HG03575 (cell line): ENCODE results near the gene ABLIM2.

Experiments
- ATAC-seq: cut with Tn5 transposase; IDR thresholded peaks from one replicate; pipeline ENCODE4 v1.9.1; 2021; ENCODE audit not compliant: unreplicated experiment, insufficient number of reproducible peaks, low FRiP score; ENCODE audit errors: extremely low read depth

Gene ABLIM2

DNA sequence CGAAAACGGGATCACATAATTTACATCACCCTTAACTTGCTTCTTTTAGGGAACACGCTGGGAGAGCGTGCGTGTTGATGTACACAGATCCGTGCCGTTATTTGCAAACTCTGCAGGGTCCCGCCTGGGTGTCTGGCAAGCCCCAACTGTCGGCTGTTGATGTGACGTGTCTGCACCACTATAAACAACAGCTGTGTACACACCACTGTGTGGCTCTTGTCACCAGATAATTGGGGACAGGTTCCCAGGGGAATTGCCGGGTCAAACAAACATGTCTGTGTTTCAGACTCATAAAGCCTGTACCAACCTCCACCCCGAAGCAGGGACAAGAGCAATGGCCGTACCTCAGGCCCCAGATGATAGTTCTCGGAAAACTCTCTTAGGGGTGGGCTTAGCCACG is 113.9 kb downstream of the ABLIM2 start:
- ATAC-seq = no peak

DNA sequence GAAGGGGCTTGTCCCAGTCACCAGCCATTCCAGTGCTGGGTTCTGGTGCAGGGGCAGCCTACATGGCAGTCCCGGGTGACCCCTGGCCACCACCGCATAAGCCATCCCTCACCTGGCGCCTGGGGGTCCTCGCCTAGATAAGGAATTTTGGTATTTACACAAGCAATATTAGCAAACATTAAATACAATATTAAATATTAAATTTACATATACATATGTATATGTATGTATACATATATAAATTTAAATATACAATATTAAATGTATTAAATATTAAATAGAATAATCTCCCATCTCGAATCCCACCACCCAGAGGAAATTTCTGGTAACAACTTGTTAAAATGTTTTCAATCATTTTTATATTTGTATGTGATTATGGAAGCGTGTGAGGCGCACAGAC is 114.4 kb downstream of the ABLIM2 start:
- ATAC-seq = no peak

DNA sequence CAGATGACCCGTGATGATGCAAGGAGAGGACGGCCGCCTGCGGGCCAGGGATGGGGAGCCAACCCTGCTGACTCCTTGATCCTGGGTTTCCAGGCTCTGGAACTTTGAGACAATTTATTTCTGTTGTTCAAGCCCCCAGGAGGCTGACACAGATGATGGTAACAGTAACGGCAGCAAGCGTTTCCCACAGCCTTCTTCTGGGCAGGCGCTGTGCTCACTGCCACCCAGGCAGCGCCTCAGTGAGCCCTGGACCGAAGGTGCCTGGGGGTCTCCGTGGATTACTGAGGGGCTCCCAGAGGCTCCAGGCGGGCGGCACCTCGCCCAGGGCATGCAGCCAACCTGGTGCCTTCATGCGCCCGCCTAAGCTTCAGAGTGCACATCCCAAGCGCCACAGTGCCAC is 115.0 kb downstream of the ABLIM2 start:
- no peak for ATAC-seq

DNA sequence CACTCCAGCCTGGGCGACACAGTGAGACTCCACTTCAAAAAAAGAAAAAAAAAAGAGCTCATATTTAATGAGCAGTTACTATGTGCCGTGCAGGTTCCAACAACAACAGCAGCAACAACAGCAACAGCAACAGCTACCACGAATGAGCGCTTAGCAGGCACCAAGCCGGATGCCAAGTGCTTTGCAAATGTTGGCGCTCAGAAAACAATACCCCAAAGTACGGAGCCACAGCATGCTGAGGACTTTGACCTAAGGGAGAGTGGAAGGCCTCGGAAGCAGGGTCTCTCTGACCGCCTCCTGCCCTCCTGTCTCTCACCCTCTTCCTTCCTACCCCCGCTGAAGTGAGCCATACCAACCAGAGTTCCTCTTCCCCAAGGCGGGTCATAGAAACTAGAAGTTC is 116.7 kb downstream of the ABLIM2 start:
- ATAC-seq = no peak

DNA sequence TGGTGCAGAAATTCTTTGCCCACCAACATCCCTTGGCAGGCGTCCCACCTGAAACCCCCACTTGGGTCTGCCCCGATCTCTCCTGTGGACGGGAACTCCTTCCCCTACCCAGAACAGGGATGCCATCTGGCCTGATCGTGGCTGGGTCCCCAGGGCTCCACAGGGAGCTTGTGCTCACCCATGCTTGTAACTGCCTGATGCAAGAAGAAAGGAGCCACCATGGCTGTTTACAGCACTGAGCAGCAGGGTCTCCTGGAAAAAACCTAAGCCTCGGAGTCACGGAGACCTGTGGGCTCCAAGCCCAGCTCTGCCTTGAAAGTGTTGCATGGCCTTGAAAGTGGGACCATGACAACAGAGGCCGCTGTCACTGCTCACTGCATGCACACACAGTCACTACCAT is 117.4 kb downstream of the ABLIM2 start:
- no peak for ATAC-seq

DNA sequence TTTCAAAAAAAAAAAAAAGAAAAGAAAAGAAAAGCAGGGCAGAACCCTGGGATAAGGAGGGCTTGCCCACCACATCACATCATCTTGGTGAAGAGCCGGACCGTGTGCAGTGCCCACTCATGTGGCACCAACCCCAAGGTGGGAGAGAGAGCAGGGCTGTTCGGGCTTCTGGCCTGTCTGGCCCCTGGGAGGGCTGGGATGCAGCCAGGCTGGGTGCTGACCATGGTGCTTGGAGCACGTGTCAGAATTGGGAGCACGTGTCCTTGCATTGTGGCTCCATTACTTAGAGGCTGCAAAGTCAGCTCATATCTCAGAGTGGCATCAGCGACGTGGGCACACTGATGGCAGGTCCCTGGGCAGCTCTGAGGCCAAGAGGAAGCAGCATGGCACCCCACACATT is 118.0 kb downstream of the ABLIM2 start:
- no peak for ATAC-seq

DNA sequence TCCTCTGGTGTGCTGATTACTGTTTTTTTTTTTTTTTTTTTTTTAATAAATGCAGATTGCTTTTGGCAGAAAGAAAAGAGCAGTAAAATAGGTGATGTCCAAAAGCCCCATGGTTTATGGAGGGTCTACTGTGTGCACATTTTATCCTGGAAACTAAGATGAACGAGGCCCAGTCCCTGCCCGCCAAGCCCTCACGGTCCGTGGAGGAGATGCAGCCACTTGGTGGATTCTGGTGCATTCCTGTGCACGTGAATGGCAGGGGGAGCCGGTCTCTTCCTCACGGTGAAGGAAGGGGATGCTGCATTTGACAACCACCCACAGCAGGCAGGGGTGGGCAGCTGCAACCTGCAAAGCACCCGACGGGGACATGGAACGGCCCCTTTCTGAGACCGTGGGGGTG is 118.8 kb downstream of the ABLIM2 start:
- ATAC-seq = no peak

DNA sequence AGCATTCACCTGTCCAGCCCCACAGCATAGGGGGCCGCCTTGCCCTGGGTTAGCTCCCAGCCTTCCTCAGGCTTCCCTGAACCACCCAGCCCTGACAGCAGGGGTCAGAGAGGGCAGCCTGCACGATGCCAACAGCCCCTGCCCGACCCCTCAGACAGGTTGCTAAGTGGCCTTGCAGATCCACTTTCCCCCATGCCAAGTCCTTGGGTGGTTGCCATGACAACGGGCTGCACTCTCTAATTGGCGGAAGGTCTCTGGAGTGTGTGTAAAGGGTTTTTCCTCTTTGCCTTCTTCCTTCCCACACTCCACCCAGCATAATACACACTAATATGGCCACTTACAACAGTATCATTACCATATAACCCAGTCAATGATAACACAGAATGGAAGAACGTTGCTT is 119.3 kb downstream of the ABLIM2 start:
- no peak for ATAC-seq

DNA sequence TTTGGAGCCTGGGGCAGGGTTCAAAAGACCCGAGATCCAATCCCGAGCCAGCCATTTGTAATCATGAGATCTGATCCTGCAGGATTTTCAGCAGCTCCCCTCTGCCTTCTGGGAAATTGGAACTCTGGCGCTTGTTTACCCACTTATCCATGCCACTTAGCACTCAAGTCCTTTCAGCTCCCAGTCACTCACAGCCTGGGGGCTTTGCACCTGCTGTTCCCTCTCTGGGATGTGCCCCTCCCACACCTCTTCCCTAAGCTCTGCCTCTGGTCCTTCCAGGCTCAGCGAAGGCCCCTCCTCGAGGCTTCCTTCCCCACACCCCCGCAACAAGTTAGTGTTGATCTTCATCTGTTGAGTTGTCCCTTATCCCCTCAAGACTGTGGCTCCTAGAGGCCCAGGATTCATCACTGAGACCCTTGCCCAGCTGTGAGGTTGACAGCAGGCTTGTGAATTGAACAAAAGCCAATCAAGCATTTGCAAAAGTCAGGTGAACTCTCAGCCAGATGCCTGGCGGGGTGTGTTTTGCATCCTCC is 119.8 kb downstream of the ABLIM2 start:
- no peak for ATAC-seq

DNA sequence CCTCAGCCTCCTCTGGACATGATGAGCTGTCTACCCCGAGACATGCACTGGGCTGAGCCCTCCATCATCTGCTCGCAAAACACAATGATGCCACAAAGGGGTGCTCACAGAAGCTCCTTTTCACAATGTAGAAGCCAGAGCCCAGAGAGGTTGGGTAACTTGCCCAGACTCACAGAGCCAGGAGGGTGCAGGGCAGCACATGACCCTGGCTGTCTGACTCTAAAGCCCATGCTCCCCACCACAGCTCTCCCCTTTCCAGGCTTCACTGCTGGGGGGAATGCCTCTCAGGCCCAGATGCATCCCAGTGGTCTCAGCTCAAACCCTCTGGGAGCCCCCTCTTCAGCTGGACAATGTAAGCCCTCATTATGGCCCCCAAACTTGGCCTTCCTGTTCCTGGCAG is 120.5 kb downstream of the ABLIM2 start:
- ATAC-seq = no peak

DNA sequence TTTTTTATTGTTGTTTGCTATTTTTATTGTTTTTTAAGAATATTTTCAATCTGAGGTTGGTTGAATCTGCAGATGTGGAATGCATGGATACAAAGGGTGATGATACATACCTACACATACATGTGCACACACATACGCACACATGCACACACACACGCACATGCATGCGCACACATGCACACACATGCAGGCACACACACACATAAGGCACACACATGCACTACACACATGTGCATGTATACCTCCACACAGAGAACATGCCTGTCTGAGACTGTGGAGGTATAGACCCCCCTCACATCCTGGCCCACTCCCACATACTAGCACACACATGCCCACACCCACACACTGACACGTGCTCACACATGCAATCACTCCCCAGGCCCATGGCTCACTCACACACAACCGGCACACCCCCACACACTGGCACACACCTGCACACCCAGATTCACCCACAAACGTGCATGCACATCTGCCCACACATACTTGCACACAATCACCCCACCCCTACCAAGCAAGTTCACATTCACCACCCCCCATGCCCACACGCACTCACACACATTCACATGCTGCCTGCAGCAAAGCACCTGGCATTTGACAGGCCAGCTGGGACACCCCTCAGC is 121.4 kb downstream of the ABLIM2 start:
- no peak for ATAC-seq

DNA sequence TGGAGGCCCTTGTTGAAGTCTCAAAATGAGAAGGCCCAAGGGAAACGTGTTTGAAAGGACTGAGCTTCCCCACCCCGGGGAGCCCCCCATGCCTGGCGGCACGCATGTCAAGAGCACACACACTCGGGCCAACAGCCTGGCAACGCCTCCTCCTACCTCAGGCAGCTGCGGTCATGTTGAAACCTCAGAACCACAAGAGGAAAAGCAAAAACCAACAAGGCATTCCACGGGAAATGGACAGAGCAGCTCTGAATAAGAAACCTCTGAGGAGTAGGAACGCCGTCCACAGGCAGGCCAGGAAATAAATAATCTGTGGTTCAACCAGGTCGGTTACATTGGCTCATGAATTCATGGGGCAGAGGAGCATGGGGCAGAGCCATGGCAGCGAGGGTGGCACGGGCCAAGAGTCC is 123.2 kb downstream of the ABLIM2 start:
- no peak for ATAC-seq

DNA sequence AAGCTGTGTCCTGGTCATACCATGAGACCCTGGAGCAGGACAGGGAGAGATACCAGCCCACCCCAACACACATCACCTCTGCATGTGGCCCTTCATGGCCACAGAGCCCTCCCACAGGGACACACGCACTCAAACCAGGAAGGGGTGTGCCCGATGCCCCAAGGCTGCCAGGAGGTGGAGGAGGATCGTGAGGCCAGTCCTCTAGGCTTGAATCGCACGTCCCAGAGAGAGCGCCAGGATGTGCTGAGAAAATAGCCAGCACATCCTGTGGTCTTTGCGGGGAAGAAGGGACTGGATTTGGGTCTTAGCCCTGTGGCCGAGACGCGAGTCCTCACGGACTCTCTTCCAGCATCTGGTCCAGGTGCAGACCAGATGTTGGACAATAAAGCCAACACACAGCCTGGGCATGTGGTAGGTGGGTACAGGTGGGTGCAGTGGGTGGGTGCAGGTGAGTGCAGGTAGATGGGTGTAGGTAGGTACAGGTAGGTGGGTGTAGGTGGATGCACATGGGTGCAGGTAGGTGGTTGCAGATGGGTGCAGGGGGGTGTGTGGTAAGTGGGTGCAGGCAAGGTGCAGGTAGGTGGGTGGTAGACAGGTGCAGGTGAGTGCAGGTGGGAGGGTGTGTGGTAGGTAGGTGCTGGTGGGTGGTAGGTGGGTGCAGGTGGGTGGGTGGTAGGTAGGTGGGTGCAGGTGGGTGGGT is 124.6 kb downstream of the ABLIM2 start:
- ATAC-seq = no peak

DNA sequence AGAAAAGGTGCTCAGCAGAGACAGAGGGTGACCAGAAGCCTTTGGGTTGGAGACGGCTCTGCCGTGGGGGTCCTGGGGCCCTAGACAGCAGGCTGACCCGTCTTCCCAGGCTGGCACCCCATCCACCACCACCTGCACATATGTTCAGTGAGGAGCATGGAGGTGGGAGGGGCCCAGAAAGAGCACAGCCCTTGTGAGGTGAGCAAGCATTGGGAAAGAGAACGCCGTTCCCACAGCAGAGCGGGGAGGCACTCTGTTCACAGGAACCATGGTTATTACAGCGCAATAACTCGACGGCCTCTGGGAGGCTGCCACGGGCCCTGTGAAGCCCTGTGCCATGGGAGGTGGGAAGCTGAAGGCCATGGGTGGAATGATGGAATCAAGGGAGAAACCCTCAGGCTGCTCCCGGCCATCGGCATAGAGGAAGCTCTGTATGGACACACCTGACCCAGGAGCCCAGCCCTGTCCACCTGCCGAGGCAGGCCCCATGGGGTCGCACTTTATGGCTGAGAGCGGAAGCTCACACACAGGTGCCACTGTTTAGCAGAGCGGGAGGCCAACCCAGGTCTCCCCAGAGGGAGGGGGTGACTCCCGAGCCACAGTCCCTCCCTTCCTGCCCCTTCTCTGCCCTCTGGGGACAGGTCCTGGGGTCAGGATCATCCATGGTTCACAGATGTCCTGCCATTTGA is 125.4 kb downstream of the ABLIM2 start:
- no peak for ATAC-seq

DNA sequence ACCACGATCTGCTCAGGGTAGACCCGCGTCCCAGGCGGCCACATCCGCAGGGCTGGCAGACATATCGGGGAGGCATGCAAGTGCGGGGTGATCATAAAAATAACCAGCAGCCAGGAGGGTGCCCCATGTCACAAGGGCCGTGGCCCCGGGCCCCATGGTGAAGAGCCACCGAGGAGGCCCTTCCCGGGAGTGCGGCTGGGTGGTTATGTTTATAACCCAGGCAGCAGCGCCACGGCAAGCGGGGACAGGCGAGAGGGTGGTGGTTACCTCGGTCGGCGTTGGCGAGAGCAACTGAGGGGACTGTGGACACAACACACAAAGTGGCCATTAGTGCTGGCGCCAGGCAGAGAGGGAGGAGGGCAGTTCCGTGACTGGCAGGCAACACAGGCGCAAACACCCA is 126.2 kb downstream of the ABLIM2 start:
- no peak for ATAC-seq

DNA sequence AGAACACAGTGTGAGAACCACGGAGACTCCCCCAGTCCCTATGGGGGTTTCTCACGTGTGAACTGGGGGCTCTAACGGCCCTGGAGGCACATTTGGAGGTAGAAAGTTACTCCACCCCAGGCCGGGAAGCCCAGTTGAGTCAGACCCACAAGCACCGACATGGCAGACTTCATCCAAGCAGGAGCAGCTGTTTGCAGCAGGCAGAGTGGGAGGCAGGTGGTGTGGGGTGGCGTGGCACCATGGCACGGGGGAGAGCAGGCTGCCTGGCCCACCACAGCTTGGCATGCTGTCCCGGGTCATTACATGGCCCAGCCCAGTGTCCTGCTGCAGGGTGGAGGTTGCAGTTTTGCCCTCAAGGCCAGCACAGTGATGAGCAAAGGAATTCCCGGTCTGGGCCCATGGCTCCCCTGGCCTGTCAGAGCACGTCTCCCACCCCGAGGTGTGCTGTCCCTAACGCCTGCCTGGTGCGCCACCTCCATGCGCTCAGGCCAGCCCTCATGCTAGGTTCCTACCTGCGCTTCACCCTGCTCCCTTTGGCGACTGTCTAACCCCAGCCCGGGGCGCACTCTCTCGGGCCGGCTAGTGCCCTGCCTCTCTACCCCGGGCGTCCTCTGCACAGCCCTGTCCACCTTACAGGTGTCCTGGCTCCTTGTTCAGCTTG is 128.4 kb downstream of the ABLIM2 start:
- no peak for ATAC-seq

DNA sequence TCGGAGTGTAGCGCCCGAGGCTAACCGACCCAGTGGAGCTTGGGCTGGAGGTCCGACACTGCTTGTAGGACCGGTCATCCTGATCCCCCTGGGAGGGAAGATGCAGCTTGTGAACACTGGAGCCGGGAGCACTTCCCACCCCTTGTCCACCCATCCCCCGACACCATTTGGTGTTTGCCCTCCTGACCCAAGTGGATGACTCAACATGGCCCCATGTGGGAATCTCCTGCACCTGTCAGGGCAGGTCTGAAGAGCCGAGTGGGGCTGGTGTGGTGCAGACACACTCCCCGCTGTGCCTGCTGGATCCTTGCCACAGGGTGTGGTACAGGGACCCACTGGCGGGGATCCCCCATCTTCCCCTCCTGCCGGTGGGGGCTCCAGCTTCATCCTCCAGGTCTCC is 128.9 kb downstream of the ABLIM2 start:
- ATAC-seq = no peak

DNA sequence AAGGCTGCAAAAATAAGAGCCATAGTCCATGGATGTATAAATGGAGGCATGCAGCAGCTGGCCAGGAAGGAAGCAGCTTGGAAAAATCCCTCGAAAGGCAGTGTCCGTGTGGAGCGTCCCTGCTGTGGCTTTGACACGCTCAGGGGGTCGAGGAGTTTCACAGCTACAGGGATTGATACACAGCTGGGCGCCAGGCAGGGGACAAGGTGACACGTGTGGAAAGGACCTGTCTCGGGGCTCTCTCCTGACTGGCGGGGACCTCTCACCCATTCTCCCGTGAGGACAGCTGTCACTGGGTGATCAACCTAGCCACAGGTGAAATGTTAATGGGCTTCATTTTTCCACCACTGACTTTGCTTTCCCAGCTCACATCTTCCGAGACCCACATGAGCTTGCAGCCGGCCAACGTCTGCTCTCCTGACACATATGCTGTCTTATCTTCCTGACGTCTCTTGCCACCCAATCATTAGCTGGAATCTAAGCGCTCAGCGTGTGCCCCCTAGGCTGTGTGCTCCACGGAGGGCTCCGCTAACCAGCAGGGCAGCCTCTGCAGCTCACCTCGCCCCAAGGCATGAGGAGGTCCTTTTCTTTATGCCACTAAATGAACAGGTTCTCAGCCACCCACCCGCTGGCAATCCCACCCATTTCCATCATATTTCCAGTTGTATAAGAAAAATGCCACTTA is 129.6 kb downstream of the ABLIM2 start:
- ATAC-seq = no peak

DNA sequence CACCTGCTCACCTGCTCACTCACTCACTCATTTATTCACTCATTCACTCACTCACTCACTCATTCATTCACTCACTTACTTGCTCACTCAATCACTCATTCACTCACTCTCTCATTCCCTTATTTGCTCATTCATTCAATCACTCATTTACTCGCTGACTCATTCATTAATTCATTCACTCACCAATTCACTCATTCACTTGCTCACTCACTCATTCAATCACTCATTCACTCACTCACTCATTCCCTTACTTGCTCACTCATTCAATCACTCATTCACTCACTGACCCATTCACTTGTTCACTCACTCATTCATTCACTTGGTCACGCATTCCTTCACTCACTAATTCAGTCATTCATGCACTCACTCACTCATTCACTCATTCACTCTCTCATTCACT is 130.2 kb downstream of the ABLIM2 start:
- ATAC-seq = no peak
